Neural progenitor cell (in vitro differentiated cells): ENCODE results near the gene NUAK2.

Source experiments
- CTCF ChIP-seq: fragments of 200-600 bp; sonication (generic); IDR thresholded peaks from 2 replicates; pipeline ENCODE4 v1.5.1; 2017; ENCODE audit warnings: antibody characterized with exemption, mild to moderate bottlenecking
- EZH2 ChIP-seq: fragments of 200-600 bp; sonication (generic); IDR thresholded peaks from 2 replicates; pipeline ENCODE4 v1.6.1; 2017; ENCODE audit warnings: antibody characterized with exemption, mild to moderate bottlenecking, moderate library complexity
- EZH2phosphoT487 ChIP-seq: fragments of 200-600 bp; sonication (generic); IDR thresholded peaks from 2 replicates; pipeline ENCODE4 v1.6.1; 2017; ENCODE audit warnings: antibody characterized with exemption

GRCh38 chr1:205342986-205343385 lies 21.4 kb upstream of the NUAK2 start:
- TF ChIP-seq CTCF (no peak), EZH2 (no peak), EZH2phosphoT487 (no peak)
